HFFc6 (cell line): ENCODE results near the gene LDLRAD3. TPM values are rescaled to one million over a fixed set of nuclear protein-coding genes. Genes with fewer than 3 reads are reported as not detected.

ENCODE experiments used
- DNase-seq: peaks from one replicate; pipeline ENCODE4 v3.0.0-alpha.2; 2018
- H3K27ac Mint-ChIP-seq: 2 replicates; pipeline ENCODE4 v1.8.0; 2020; ENCODE audit warnings: mild to moderate bottlenecking, mixed read lengths
- H3K27me3 Mint-ChIP-seq: 2 replicates; pipeline ENCODE4 v1.8.0; 2021; ENCODE audit warnings: mild to moderate bottlenecking, moderate library complexity, mixed read lengths; ENCODE audit not compliant: insufficient read depth
- H3K36me3 Mint-ChIP-seq: 2 replicates; pipeline ENCODE4 v1.8.0; 2021; ENCODE audit warnings: low read depth, mixed read lengths
- H3K4me1 Mint-ChIP-seq: 2 replicates; pipeline ENCODE4 v1.8.0; 2020; ENCODE audit warnings: low read depth, mixed read lengths
- H3K4me3 Mint-ChIP-seq: 2 replicates; pipeline ENCODE4 v1.8.0; 2020; ENCODE audit warnings: mild to moderate bottlenecking, moderate library complexity, mixed read lengths
- H3K9me3 Mint-ChIP-seq: 2 replicates; pipeline ENCODE4 v1.8.0; 2020; ENCODE audit warnings: mild to moderate bottlenecking, mixed read lengths
- total RNA-seq, 6 experiments: library from RNA; stranded (reverse); fragmentation: NEBNext Ultra II Directional; extraction: Animal tissue kit (Norgen Biotek cat#: 25700); gene quantifications; 2 replicates in 1 of 6; 3 replicates in 5 of 6; pipeline ENCODE4 v1.2.3, GENCODE V29; 2021
- TF ChIP-seq, protein P1 (sequence below): fragments of 200-600 bp; sonication (generic); IDR thresholded peaks from 2 replicates; pipeline ENCODE4 v1.5.0; 2021; ENCODE audit warnings: antibody characterized with exemption, mild to moderate bottlenecking

Gene LDLRAD3
- total RNA-seq, 6 experiments from 2014 or later = 5.2 to 6.5 (median 5.6) TPM

DNA sequence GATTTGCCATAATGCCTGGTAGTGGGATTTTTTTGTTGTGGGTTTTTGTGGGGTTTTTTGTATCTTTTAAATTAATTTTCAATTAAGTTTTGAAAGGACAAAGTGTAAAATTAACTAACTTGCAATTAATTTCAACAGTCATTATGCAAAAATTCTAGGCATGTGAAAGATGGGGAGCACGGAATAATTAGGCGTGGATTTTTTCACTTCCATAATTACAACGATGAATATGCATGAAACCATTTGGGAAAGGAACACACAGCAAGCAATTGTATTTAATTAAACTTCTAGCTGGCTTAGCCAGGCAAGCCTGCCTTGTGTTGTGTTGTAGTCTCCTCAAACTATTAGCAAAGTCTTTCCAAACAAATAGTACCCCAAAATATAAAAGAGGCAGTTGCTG is 257.5 kb downstream of the LDLRAD3 start:
- TF ChIP-seq, protein P1, sequence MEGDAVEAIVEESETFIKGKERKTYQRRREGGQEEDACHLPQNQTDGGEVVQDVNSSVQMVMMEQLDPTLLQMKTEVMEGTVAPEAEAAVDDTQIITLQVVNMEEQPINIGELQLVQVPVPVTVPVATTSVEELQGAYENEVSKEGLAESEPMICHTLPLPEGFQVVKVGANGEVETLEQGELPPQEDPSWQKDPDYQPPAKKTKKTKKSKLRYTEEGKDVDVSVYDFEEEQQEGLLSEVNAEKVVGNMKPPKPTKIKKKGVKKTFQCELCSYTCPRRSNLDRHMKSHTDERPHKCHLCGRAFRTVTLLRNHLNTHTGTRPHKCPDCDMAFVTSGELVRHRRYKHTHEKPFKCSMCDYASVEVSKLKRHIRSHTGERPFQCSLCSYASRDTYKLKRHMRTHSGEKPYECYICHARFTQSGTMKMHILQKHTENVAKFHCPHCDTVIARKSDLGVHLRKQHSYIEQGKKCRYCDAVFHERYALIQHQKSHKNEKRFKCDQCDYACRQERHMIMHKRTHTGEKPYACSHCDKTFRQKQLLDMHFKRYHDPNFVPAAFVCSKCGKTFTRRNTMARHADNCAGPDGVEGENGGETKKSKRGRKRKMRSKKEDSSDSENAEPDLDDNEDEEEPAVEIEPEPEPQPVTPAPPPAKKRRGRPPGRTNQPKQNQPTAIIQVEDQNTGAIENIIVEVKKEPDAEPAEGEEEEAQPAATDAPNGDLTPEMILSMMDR = no peak
- H3K4me3 Mint-ChIP-seq = no peak overlapping the region
- H3K27me3 Mint-ChIP-seq = peaks cover 4% of the 10 kb centered on the region
- no peak for DNase-seq
- no peaks in the 10 kb centered on the region for H3K9me3 Mint-ChIP-seq
- no peaks in the 10 kb centered on the region for H3K4me1 Mint-ChIP-seq
- H3K27ac Mint-ChIP-seq = no peak overlapping the region
- no peaks in the 10 kb centered on the region for H3K36me3 Mint-ChIP-seq

DNA sequence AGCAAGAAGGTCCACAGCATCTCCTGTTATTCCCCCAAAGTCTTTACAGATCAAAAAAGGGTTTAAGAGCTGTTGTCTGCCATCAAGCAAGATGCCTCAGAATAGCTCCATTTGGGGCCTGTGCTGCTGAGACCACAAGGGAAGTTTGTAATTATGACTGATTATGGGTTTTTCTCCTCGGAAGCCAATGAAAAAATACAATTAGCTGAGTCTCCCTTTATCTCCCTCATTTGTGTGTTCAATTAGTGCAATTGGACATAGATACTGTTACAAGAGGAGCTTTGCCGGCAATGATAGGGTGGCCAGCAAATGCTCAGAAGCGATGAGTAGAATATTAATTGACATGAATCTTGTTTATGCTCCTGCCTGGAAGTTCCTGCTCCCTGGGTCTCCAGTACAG is 261.7 kb downstream of the LDLRAD3 start:
- Mint-ChIP-seq H3K27me3 (peaks cover 4% of the 10 kb centered on the region), H3K9me3 (no peaks in the 10 kb centered on the region), H3K4me3 (no peak overlapping the region), H3K27ac (no peak overlapping the region), H3K4me1 (no peaks in the 10 kb centered on the region), H3K36me3 (no peaks in the 10 kb centered on the region)
- no peak for DNase-seq
- TF ChIP-seq, protein P1 = no peak

DNA sequence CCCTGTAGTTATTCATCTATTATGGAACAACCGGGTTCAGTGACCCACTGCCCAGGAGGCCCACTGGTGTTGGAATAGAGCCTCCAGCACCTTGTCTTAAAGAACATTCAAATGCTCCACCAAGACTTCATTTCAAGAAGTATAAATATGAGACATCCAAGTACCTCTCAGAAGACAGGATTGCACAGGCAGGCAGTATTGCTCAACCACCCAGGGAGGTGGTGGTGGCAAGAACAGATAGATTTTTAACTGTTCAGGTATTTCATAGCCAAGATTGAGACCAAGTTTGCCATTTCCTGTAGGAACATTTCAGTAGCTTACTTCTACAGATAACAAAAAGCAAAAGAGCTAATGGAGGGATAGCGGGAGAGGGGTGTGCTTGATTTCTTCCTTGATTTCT is 266.7 kb downstream of the LDLRAD3 start:
- TF ChIP-seq, protein P1 = no peak
- Mint-ChIP-seq H3K9me3 (no peaks in the 10 kb centered on the region), H3K27me3 (no peaks in the 10 kb centered on the region; the same call in 1 of the 2 replicates), H3K27ac (no peak overlapping the region), H3K4me3 (no peak overlapping the region), H3K4me1 (no peaks in the 10 kb centered on the region), H3K36me3 (no peaks in the 10 kb centered on the region)
- no peak for DNase-seq

DNA sequence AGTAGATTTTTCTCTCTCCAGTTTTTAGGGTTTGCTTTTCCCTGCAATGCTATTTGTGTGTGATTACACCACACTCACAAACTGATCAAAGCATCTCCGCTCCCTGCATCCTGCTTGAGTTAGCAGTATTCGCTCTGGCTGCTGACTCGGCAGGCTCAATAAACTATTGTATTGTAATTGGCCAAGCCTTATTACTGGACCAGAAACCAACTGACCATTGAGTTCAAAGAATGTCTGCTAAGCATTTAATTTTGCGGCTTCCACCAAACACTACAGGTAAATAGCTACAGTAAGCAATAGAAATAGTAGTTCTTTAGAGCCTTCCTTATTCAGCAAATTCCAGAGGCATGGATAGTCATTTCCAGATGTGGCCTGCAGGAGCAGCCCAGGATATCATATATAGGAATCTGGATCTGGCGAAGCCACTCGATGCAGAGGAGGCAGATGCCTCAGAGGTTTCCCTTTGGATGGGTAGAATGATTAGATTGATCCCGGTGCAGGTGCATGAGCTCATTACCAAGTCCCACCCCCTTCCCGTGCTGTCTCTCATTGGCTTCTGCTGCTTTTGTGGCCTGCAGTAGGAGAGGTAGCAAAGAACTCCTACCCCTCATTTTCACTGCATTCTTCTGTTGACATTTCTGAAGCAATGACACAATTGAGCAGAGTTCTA is 268.0 kb downstream of the LDLRAD3 start:
- Mint-ChIP-seq H3K4me1 (no peaks in the 10 kb centered on the region), H3K27me3 (no peaks in the 10 kb centered on the region; the same call in 1 of the 2 replicates), H3K27ac (no peak overlapping the region), H3K4me3 (no peak overlapping the region), H3K9me3 (no peaks in the 10 kb centered on the region), H3K36me3 (no peaks in the 10 kb centered on the region)
- TF ChIP-seq, protein P1 = no peak
- no peak for DNase-seq

GRCh38 chr11:36212564-36213392 is 268.9 kb downstream of the LDLRAD3 start:
- H3K27me3 Mint-ChIP-seq = no peaks in the 10 kb centered on the region; the same call in 1 of the 2 replicates
- TF ChIP-seq, protein P1 = no peak
- no peak overlapping the region for H3K4me3 Mint-ChIP-seq
- no peak overlapping the region for H3K27ac Mint-ChIP-seq
- no peak for DNase-seq
- H3K4me1 Mint-ChIP-seq = no peaks in the 10 kb centered on the region
- H3K36me3 Mint-ChIP-seq = no peaks in the 10 kb centered on the region
- no peaks in the 10 kb centered on the region for H3K9me3 Mint-ChIP-seq
